Fibroblast of mammary gland (primary cell): ENCODE results near the gene ATP5MG.
A peak's percentile ranks its signal among the peaks of the same experiment; 100 is the strongest.

Experiments
- DNase-seq: peaks from one replicate; pipeline ENCODE4 v3.0.0-alpha.2; 2010; ENCODE audit warnings: low read depth
- H3K4me3 ChIP-seq: 2 replicates; pipeline ENCODE4 v1.5.1; 2011; ENCODE audit warnings: low read depth, mild to moderate bottlenecking, low read length, moderate library complexity; ENCODE audit not compliant: control insufficient read depth
- CTCF ChIP-seq: conservative IDR thresholded peaks from 2 replicates; pipeline ENCODE4 v1.5.1; 2011; ENCODE audit warnings: low read depth, low read length, inconsistent platforms; ENCODE audit not compliant: control insufficient read depth, insufficient read depth

ATP5MG gene

GRCh38 chr11:118435290-118435892 is 34.0 kb downstream of the ATP5MG start:
- peak overlapping the region; percentile 60 for H3K4me3 ChIP-seq
- no peak for TF ChIP-seq CTCF
- DNase-seq: peak; percentile 14

- peak within 1 kb of the TSS; percentile 77 for H3K4me3 ChIP-seq
- peak; percentile 92 for DNase-seq
- no peak for TF ChIP-seq CTCF
Observed at GRCh38 chr11:118435893-118436624, 34.7 kb downstream of the ATP5MG start, which contains the start of gene KMT2A. TSS of gene KMT2A (plus strand) at chr11:118436492. CDS start at chr11:118436513, 21 bp downstream.

- peak overlapping the region; percentile 77 for H3K4me3 ChIP-seq
- TF ChIP-seq CTCF: no peak
- DNase-seq: peak; percentile 11
Observed at GRCh38 chr11:118436639-118437207, 35.3 kb downstream of the ATP5MG start.

- peak overlapping the region; percentile 77 for H3K4me3 ChIP-seq
- DNase-seq: peak; percentile 31
- no peak for TF ChIP-seq CTCF
Observed at GRCh38 chr11:118437208-118438125, 36.1 kb downstream of the ATP5MG start.

GRCh38 chr11:118438314-118438931 is 37.0 kb downstream of the ATP5MG start:
- DNase-seq: peak; percentile 81
- no peak for TF ChIP-seq CTCF
- peak overlapping the region; percentile 77 for H3K4me3 ChIP-seq

- no peak for DNase-seq
- no peak overlapping the region for H3K4me3 ChIP-seq
- TF ChIP-seq CTCF: no peak
Observed at GRCh38 chr11:118439646-118440045, 38.2 kb downstream of the ATP5MG start.
